ENCODE results near the gene BPHL.

- TF ChIP-seq POLR2AphosphoS5 (IDR thresholded peaks at IDR 0.05; ENCODE audit: insufficient read depth in 1 of 2, low read depth in 1 of 2) (no peak), POLR2A (IDR thresholded peaks at IDR 0.05) (no peak)
- TF ChIP-seq, protein P1, sequence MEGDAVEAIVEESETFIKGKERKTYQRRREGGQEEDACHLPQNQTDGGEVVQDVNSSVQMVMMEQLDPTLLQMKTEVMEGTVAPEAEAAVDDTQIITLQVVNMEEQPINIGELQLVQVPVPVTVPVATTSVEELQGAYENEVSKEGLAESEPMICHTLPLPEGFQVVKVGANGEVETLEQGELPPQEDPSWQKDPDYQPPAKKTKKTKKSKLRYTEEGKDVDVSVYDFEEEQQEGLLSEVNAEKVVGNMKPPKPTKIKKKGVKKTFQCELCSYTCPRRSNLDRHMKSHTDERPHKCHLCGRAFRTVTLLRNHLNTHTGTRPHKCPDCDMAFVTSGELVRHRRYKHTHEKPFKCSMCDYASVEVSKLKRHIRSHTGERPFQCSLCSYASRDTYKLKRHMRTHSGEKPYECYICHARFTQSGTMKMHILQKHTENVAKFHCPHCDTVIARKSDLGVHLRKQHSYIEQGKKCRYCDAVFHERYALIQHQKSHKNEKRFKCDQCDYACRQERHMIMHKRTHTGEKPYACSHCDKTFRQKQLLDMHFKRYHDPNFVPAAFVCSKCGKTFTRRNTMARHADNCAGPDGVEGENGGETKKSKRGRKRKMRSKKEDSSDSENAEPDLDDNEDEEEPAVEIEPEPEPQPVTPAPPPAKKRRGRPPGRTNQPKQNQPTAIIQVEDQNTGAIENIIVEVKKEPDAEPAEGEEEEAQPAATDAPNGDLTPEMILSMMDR (IDR thresholded peaks at IDR 0.05), result no peak
These were observed 10.0 kb downstream of the BPHL start for GRCh38 chr6:3128356-3129108.

Measured in vagina (tissue), 2 donors.